GM23338 (cell line): ENCODE results near the gene NCAPD2. TPM values are rescaled to one million over a fixed set of nuclear protein-coding genes. Genes with fewer than 3 reads are reported as not detected.

Source experiments
- ATAC-seq: fragments of 200-7000 bp; cut with Tn5 transposase; 3 replicates; pipeline ENCODE4 v1.9.1; 2020
- DNase-seq: peaks from one replicate; pipeline ENCODE4 v3.0.0-alpha.2; 2015; ENCODE audit warnings: low spot score
- H2AFZ ChIP-seq: fragments of 200-600 bp; sonication (generic); 2 replicates; pipeline ENCODE4 v1.8.0; 2016; ENCODE audit warnings: antibody characterized with exemption, mild to moderate bottlenecking, moderate library complexity
- H3F3A ChIP-seq: fragments of 200-600 bp; sonication (generic); replicated peaks from 2 replicates; pipeline ENCODE4 v1.8.0; 2017; ENCODE audit warnings: antibody characterized with exemption, mixed run types, low read depth
- H3K27ac ChIP-seq: fragments of 200-600 bp; sonication (generic); 2 replicates; pipeline ENCODE4 v1.6.1; 2016; ENCODE audit warnings: low read depth
- H3K27me3 ChIP-seq: fragments of 200-600 bp; sonication (generic); 2 replicates; pipeline ENCODE4 v1.8.0; 2016; ENCODE audit warnings: mild to moderate bottlenecking, mixed run types, moderate library complexity; ENCODE audit not compliant: insufficient read depth
- H3K36me3 ChIP-seq: fragments of 200-600 bp; sonication (generic); 2 replicates; pipeline ENCODE4 v1.8.0; 2016; ENCODE audit warnings: mild to moderate bottlenecking; ENCODE audit not compliant: insufficient read depth
- H3K4me1 ChIP-seq: fragments of 200-600 bp; sonication (generic); 2 replicates; pipeline ENCODE4 v1.8.0; 2016; ENCODE audit warnings: mild to moderate bottlenecking, moderate library complexity; ENCODE audit not compliant: insufficient read depth
- H3K4me2 ChIP-seq: fragments of 200-600 bp; sonication (generic); 2 replicates; pipeline ENCODE4 v1.7.1; 2017; ENCODE audit warnings: mixed run types
- H3K4me3 ChIP-seq: fragments of 200-600 bp; sonication (generic); 2 replicates; pipeline ENCODE4 v1.6.1; 2016; ENCODE audit warnings: mixed run types
- H3K79me2 ChIP-seq: fragments of 200-600 bp; sonication (generic); replicated peaks from 2 replicates; pipeline ENCODE4 v1.8.0; 2017; ENCODE audit warnings: mild to moderate bottlenecking; ENCODE audit not compliant: insufficient read depth
- H3K9me2 ChIP-seq: fragments of 200-600 bp; sonication (generic); 2 replicates; pipeline ENCODE4 v1.8.0; 2017; ENCODE audit not compliant: insufficient read depth
- H4K20me1 ChIP-seq: fragments of 200-600 bp; sonication (generic); replicated peaks from 2 replicates; pipeline ENCODE4 v1.8.0; 2017; ENCODE audit warnings: mild to moderate bottlenecking; ENCODE audit not compliant: insufficient read depth
- H3K27ac Mint-ChIP-seq: 2 replicates; pipeline ENCODE4 v1.8.0; 2020; ENCODE audit warnings: inconsistent platforms, mild to moderate bottlenecking, moderate library complexity, mixed read lengths
- H3K27me3 Mint-ChIP-seq: 3 replicates; pipeline ENCODE4 v1.8.0; 2022; ENCODE audit warnings: low read depth, mild to moderate bottlenecking, moderate library complexity, mixed read lengths, inconsistent platforms; ENCODE audit not compliant: insufficient read depth, poor library complexity
- H3K36me3 Mint-ChIP-seq: 3 replicates; pipeline ENCODE4 v1.8.0; 2021; ENCODE audit warnings: low read depth, mild to moderate bottlenecking, inconsistent platforms, moderate library complexity, mixed read lengths
- H3K4me1 Mint-ChIP-seq: 3 replicates; pipeline ENCODE4 v1.8.0; 2020; ENCODE audit warnings: mild to moderate bottlenecking, inconsistent platforms, mixed read lengths
- H3K4me3 Mint-ChIP-seq: 3 replicates; pipeline ENCODE4 v1.8.0; 2021; ENCODE audit warnings: moderate library complexity, mild to moderate bottlenecking, inconsistent platforms, mixed read lengths
- H3K9me3 Mint-ChIP-seq: 3 replicates; pipeline ENCODE4 v1.8.0; 2020; ENCODE audit warnings: moderate library complexity, mild to moderate bottlenecking, inconsistent platforms, mixed read lengths
- JUNB ChIP-seq: IDR thresholded peaks from one replicate; pipeline ENCODE4 v1.6.1; 2016; ENCODE audit warnings: antibody characterized with exemption; ENCODE audit not compliant: unreplicated experiment
- POLR2AphosphoS5 ChIP-seq: IDR thresholded peaks from 2 replicates; pipeline ENCODE4 v1.6.1; 2016; ENCODE audit warnings: antibody characterized with exemption, low read depth
- STAT1 ChIP-seq: IDR thresholded peaks from one replicate; pipeline ENCODE4 v1.6.1; 2016; ENCODE audit warnings: antibody characterized with exemption; ENCODE audit not compliant: unreplicated experiment
- ZNF331 ChIP-seq: fragments of 250-450 bp; sonication (Bioruptor Pico); IDR thresholded peaks from 2 replicates; pipeline ENCODE4 v1.5.0; 2020; ENCODE audit warnings: low read depth, mild to moderate bottlenecking, moderate library complexity
- polyA plus RNA-seq: library from polyadenylated mRNA; unstranded; fragments of >200 nt; fragmentation: Nextera tagmentation; extraction: Ambion mirVana; gene quantifications from 2 replicates; pipeline ENCODE4 v1.2.1, GENCODE V29; 2016
- total RNA-seq: library from RNA; depleted of rRNA; stranded (reverse); fragments of >200 nt; shearing (Covaris generic); gene quantifications from 2 replicates; pipeline ENCODE4 v1.2.3, GENCODE V29; 2014
- TF ChIP-seq, protein P1 (sequence below): fragments of 250-450 bp; sonication (Bioruptor Pico); IDR thresholded peaks from 2 replicates; pipeline ENCODE4 v1.5.0; 2020; ENCODE audit warnings: mild to moderate bottlenecking, moderate library complexity

NCAPD2 gene
- total and polyA plus RNA-seq, 2 experiments from 2014 or later = 34.2 to 217 TPM

- TF ChIP-seq, protein P1, sequence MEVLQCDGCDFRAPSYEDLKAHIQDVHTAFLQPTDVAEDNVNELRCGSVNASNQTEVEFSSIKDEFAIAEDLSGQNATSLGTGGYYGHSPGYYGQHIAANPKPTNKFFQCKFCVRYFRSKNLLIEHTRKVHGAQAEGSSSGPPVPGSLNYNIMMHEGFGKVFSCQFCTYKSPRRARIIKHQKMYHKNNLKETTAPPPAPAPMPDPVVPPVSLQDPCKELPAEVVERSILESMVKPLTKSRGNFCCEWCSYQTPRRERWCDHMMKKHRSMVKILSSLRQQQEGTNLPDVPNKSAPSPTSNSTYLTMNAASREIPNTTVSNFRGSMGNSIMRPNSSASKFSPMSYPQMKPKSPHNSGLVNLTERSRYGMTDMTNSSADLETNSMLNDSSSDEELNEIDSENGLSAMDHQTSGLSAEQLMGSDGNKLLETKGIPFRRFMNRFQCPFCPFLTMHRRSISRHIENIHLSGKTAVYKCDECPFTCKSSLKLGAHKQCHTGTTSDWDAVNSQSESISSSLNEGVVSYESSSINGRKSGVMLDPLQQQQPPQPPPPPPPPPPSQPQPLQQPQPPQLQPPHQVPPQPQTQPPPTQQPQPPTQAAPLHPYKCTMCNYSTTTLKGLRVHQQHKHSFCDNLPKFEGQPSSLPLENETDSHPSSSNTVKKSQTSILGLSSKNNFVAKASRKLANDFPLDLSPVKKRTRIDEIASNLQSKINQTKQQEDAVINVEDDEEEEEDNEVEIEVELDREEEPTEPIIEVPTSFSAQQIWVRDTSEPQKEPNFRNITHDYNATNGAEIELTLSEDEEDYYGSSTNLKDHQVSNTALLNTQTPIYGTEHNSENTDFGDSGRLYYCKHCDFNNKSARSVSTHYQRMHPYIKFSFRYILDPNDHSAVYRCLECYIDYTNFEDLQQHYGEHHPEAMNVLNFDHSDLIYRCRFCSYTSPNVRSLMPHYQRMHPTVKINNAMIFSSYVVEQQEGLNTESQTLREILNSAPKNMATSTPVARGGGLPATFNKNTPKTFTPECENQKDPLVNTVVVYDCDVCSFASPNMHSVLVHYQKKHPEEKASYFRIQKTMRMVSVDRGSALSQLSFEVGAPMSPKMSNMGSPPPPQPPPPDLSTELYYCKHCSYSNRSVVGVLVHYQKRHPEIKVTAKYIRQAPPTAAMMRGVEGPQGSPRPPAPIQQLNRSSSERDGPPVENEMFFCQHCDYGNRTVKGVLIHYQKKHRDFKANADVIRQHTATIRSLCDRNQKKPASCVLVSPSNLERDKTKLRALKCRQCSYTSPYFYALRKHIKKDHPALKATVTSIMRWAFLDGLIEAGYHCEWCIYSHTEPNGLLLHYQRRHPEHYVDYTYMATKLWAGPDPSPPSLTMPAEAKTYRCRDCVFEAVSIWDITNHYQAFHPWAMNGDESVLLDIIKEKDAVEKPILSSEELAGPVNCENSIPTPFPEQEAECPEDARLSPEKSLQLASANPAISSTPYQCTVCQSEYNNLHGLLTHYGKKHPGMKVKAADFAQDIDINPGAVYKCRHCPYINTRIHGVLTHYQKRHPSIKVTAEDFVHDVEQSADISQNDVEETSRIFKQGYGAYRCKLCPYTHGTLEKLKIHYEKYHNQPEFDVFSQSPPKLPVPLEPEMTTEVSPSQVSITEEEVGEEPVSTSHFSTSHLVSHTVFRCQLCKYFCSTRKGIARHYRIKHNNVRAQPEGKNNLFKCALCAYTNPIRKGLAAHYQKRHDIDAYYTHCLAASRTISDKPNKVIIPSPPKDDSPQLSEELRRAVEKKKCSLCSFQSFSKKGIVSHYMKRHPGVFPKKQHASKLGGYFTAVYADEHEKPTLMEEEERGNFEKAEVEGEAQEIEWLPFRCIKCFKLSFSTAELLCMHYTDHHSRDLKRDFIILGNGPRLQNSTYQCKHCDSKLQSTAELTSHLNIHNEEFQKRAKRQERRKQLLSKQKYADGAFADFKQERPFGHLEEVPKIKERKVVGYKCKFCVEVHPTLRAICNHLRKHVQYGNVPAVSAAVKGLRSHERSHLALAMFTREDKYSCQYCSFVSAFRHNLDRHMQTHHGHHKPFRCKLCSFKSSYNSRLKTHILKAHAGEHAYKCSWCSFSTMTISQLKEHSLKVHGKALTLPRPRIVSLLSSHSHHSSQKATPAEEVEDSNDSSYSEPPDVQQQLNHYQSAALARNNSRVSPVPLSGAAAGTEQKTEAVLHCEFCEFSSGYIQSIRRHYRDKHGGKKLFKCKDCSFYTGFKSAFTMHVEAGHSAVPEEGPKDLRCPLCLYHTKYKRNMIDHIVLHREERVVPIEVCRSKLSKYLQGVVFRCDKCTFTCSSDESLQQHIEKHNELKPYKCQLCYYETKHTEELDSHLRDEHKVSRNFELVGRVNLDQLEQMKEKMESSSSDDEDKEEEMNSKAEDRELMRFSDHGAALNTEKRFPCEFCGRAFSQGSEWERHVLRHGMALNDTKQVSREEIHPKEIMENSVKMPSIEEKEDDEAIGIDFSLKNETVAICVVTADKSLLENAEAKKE (CRISPR knock-in tag) = no peak
- TF ChIP-seq ZNF331 (CRISPR knock-in tag) = no peak
- TF ChIP-seq JUNB = no peak
- TF ChIP-seq STAT1 = no peak
Observed at GRCh38 chr12:6542209-6543009, 48.5 kb downstream of the NCAPD2 start (continued).

DNA sequence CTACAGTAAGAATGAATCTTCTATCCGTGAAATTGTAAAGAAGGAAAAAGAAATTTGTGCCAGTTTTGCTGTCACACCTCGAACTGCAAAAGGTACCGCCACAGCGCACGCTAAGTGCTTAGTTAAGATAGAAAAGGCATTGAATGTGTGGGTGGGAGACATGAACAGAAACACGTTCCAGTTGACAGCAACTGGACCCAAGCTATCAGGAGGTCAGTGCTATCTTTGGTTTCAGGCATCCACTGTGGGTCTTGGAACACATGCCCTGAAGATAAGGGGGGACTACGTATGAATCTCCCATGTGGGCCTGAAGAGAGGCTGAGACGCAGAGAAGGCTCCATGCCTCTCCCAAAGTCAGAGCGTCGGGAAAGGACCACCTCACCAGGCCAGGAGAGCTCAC is 52.1 kb downstream of the NCAPD2 start:
- no peak overlapping the region for H3K4me2 ChIP-seq
- Mint-ChIP-seq H3K27me3 (peaks cover 13% of the 10 kb centered on the region), H3K4me3 (no peak overlapping the region), H3K36me3 (peaks cover 57% of the 10 kb centered on the region), H3K27ac (no peak overlapping the region), H3K4me1 (peaks cover 22% of the 10 kb centered on the region), H3K9me3 (no peaks in the 10 kb centered on the region)
- H3K27ac ChIP-seq = no peak overlapping the region
- DNase-seq (no peak), ATAC-seq (no peak)
- H2AFZ ChIP-seq = no peak overlapping the region
- no peak overlapping the region for H3K4me3 ChIP-seq
- H4K20me1 ChIP-seq = peaks cover 2% of the 10 kb centered on the region; the same call in 1 of the 2 replicates
- no peak for TF ChIP-seq POLR2AphosphoS5
- TF ChIP-seq, protein P1 (CRISPR knock-in tag) = no peak
- TF ChIP-seq JUNB = no peak
- peaks cover 6% of the 10 kb centered on the region for H3F3A ChIP-seq
- H3K4me1 ChIP-seq = peaks cover under 1% of the 10 kb centered on the region; the same call in 1 of the 2 replicates
- H3K79me2 ChIP-seq = no peaks in the 10 kb centered on the region
- H3K36me3 ChIP-seq = peaks cover 10% of the 10 kb centered on the region
- H3K9me2 ChIP-seq = no peaks in the 10 kb centered on the region
- no peaks in the 10 kb centered on the region for H3K27me3 ChIP-seq
